ENCODE data around the gene RBM19.

Gene RBM19

GRCh38 chr12:113957627-113958026, 8.5 kb downstream of the RBM19 start:
- in situ Hi-C loops (cut with HindIII; ENCODE audit: low sequenced_read_pairs), result no loop called here

DNA sequence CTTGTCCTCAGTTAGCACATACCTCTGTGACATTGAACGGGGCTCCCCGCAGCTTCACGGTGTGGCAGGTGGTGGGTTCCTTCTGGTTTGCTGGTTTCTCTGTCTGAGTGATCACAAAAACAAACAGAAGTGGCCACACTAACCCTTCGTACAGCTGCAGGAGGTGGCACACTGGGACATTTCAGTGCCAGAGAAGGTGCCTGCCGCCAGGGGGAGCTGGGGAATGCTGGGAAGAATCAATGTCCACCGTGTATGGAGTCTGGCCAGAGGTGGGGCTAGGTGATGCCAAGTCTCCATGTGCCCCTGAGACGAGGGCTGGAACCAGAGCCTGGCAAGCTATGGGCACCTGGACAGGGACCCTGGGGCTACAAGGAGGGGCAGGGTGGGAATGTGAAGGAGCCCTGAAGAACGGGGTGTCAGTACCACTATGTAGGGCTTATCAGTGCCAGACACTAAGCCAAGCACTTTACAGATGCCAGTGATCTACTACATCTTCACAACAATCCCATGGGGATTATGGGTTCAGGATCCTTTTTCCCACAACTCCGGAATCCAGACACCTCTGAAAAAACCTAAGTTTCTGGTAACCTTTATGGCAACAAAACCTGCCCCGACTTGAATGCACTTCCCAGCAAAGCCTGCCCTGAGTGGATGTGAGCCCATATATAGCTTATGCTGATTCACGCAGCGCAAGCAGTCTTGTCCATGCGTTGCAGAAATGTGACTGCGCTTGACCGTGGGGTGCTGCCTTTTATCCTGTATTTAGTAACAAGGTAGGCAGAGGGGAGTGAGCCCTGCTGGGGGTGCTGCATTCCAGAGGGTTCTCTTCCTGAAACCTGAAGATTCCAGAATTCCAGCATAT, 10.8 kb downstream of the RBM19 start:
- in situ Hi-C loops (cut with HindIII; ENCODE audit: low sequenced_read_pairs), result no loop called here

DNA sequence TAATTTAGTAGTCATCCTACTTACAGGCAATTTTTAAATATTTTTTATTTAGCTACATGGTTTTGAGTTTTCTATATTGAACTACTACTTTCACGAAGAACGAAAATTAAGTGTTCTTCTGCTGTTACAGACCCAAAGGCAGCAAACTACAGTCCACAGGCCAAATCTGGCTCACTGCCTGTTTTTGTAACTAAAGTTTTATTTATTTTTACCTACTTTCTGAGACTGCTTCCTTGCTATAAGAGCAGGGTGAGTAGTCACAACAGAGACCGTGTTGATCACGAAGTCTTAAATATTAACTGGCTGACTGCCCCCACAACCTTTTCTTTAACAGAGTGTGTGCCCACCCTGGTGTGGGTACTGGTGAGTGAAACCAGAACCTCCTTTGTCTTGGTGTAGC, 11.6 kb downstream of the RBM19 start:
- in situ Hi-C loops (cut with HindIII; ENCODE audit: low sequenced_read_pairs), result no loop called here

DNA sequence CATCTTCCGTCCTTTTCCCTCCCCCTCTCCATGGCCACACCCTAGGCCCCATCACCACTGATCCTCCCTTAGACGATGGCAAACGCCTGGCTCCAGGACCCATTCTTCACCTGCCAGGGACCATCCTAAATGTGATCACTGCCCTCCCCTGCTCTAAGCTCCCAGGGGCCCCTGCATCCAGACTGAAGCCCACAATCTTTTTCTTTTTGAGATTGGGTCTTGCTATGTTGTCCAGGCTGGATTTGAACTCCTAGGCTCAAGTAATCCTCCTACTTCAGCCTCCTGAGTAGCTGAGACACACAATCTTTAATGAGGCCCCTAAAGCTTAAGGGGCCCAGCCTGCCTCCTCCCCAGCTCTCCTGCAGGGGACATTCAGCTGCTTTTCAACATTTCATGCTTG, 15.3 kb downstream of the RBM19 start:
- in situ Hi-C loops (cut with HindIII; ENCODE audit: low sequenced_read_pairs), result no loop called here

- in situ Hi-C loops (cut with HindIII; ENCODE audit: low sequenced_read_pairs), result no loop called here
These were observed 16.5 kb downstream of the RBM19 start for GRCh38 chr12:113949321-113950305.

DNA sequence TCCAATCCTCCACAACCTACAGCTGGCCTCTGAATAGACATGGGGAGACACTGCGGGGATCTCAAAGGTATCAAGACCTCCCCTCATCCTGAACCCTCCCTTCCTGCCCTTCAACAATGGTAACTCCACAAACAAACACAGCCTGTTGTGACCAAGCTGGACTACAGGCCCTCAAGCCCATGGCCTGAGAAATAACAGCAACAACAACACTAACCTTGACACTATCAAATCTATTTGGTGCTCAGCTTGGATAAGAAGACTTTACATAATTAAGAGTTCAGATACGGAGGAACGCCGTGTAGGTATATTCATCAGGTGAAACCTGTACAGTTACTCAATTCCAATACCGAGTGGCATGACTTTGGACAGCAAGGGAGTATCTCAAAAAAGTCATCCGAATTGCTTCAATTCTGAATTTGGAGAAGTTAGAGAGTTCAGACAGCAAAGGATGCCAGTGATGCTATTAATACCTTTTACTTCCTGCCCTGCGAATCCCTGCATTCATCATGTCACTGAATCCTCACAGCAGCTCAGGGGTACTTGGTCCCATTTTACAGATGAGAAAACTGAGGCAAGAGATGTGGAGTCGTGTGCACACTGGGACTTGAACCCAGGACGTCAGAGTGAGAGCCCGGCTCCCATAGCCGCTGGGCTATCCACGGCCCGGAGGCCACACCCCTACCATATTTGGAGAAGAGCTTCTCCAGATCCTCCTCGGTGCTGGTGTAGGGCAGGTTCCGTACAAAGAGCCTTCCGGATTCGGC, 17.8 kb downstream of the RBM19 start:
- in situ Hi-C loops (cut with HindIII; ENCODE audit: low sequenced_read_pairs), result no loop called here

GRCh38 chr12:113946175-113946574, 19.9 kb downstream of the RBM19 start:
- in situ Hi-C loops (cut with HindIII; ENCODE audit: low sequenced_read_pairs), result no loop called here

DNA sequence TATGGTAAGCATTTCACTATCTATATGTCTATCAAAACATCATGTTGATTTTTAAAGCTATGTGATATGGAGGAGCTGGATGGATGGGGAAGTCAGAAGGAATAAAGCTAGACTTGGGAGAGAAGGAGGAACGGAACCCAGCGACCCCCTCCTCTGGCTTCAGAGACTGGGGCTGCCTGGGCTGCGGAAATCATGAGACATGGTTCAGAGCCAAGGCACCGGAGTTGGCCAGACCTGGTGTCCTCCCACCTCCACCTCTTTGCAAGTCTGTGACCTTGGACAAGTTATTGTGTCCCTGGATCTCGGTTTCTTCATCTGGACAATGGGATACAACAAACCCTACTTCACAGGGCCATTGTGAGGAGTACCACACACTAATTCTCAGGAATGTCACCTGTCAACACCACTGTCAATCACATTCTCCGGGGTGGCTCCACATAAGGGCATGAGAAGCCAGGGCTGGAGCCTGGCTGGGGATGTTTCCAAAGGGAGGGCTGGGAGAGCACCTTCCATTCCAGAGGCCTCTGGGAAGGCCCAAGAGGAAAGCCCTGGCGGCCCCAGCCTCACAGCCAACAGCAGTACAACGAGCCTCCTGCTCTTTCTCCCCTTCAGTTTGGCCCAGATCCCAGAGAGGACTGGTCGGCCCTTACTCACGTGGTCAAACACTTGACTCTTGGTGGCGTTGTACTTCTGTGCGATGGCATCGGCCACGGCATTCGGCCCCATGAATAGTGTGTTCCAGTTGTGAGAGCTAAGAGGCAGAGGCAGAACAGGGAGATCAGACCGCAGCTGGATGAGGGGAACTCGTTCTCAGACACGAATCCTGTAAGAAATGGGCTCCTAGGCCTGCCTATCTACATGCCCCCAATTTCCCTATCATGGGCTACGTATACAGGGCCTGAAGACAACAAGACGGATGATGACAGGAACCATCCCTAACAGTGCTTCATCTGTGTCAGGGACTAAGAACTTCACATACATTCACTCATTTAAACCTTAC, 20.7 kb downstream of the RBM19 start:
- in situ Hi-C loops (cut with HindIII; ENCODE audit: low sequenced_read_pairs), result no loop called here

DNA sequence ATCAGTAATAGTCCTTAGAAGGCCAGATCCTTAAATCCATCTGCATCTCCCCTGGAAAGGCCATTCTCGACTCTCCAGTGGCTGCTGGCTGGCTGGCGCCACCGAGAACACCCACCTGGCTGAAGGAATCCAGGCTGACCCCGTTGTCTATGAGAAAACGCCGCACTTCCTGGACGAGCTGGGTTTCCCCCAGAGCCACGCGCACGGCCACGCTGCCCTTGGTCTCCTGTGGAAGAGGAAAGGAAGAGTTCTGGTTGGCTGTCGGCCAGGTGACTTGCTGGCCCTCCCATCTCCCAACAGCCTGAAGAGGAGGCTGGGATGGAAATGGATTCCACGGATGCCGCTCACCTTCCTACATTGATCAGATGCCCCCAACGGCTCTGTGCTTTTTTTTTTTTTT, 23.9 kb downstream of the RBM19 start:
- in situ Hi-C loops (cut with HindIII; ENCODE audit: low sequenced_read_pairs), result no loop called here

GRCh38 chr12:113941208-113941486, 25.0 kb downstream of the RBM19 start:
- in situ Hi-C loops (cut with HindIII; ENCODE audit: low sequenced_read_pairs), result no loop called here

DNA sequence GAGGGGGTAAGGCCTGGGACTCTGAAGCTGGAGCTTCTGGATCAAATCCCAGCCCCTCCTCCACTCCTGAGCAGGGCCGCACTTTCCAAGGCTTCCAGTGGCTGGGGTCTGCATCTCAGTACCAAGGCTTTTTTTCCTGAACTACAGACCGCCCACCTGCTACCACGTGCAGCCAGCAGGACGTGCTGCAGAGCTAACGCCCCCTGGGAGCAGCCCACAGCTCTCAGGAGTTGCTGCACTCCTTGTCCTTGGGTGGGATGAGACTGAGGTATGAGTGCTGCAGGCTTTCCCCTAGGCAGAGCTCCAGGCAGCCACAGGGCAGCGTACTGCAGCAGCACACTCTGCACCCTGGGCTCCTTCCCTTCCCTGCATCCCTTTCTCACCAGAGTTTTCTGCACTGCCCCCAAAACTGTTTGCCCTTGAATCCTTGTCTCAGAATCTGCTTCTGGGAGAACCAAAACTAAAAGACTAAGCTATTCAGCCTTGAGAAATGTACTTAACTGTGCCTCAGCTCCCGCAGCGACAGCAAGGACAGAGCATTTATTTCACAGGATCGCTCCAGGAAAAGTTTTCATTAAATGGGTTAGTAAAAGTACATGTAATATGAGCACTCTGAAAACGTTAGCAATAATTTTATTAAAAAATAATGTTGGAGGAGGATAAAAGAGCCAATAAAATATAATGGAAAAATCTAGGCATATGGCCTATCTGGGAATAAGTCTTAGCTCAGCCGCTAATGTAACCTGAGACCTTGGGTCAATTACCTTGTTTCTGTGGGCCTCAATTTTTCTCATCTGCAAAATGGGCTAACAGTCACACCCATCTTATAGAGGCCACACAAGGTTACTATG, 25.5 kb downstream of the RBM19 start:
- in situ Hi-C loops (cut with HindIII; ENCODE audit: low sequenced_read_pairs), result no loop called here

DNA sequence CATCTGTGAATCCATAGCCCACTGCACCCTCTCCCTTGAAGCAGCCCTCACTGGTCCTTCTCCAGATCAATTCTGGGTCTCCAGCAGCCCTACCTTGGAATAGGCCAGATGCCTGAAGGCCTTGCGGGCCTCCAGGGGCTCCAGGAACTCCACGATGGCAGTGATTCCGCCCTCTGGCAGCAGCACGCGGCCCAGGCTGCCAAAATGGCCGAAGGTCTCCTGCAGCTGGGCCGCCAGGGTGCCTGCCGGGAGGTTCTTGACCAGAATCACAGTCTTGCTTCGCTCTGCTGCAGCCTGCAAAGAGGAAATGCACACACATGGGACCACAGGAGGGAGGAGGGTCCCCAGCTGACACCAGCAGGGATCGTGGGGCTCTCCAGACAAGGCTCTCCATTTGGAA, 26.3 kb downstream of the RBM19 start:
- in situ Hi-C loops (cut with HindIII; ENCODE audit: low sequenced_read_pairs), result loop anchor here (10.0 kb wide), 1 partner anchor 465 kb away; the partner anchor contains the start of gene LHX5

DNA sequence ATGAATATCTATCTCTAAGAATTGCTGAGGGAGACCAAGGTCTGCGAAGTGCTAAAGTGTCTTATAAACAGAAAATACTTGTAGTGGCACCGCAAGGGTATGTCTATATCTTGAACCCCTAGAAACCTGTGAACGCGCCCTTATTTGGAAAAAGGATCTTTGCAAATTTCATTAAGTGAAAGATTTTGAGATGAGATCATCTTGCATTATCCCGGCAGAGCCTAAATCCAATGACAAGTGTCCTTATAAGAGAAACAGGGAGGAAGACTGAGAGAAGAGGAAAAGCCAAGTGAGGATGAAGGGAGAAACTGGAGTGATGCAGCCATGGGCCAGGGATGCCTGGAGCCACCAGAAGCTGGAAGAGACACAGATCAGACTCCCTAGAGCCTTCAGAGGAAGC, 27.7 kb downstream of the RBM19 start:
- in situ Hi-C loops (cut with HindIII; ENCODE audit: low sequenced_read_pairs), result loop anchor here (10.0 kb wide), 1 partner anchor 464 kb away; the partner anchor contains the start of gene LHX5

DNA sequence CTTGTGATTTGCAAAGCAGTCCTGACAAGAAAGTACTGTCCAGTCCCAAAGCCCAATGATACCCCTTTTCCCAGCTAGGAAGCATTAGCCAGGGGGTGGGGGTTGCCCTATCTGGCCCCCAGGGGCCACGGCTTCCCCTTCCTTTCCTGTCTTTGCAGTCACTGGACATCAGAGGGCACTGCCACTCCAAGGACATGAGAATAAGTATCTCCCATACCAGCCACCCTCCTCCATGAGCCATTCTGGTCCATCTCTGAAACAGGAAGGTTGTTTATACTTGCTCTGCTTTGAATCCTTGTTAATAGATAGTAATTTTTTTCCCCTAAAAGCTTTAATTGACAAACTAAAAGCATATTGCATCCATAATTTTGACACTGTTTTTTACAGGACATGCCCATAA, 29.7 kb downstream of the RBM19 start:
- in situ Hi-C loops (cut with HindIII; ENCODE audit: low sequenced_read_pairs), result loop anchor here (10.0 kb wide), 1 partner anchor 462 kb away; the partner anchor contains the start of gene LHX5

DNA sequence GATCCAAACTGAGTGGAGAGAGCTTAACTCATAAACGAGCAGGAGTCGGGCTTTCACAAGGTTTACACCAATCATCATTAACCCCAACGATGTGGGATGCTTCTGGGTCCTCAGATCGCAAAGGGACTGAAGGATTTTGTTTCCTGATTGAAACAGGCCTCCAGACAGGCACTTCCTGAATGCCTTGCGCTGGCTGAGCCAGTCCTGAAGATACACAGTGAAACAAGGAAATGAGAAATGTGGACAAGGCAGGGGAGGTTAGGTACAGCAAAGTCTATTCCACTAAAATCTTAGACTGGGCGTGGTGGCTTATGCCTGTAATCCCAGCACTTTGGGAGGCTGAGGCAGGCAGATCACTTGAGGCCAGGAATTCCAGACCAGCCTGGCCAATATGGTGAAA, 30.7 kb downstream of the RBM19 start:
- in situ Hi-C loops (cut with HindIII; ENCODE audit: low sequenced_read_pairs), result loop anchor here (10.0 kb wide), 1 partner anchor 461 kb away; the partner anchor contains the start of gene LHX5

DNA sequence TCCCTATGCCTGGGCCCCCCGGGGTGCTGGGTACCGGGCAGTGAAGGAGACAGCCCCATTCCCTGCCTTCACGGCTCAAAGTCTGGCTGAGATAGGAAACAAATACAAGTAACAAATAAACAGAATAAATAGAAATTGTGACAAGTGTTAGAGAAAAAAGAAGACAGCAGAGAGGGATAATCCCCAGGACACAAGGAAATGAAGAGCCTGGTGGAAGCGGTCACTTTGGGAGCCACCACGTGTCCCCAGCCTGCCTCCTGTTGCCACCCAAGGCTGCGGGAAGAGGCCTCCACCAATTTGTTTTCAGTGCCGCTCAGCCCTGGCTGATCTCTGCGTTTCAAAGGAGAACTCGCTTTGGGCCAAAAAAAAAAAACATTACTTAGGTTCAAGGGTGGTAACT, 31.2 kb downstream of the RBM19 start:
- in situ Hi-C loops (cut with HindIII; ENCODE audit: low sequenced_read_pairs), result loop anchor here (10.0 kb wide), 1 partner anchor 460 kb away; the partner anchor contains the start of gene LHX5

- in situ Hi-C loops (cut with HindIII; ENCODE audit: low sequenced_read_pairs), result loop anchor here (10.0 kb wide), 1 partner anchor 459 kb away; the partner anchor contains the start of gene LHX5
These were observed 31.9 kb downstream of the RBM19 start for GRCh38 chr12:113934060-113934814.

Data from endothelial cell of hepatic sinusoid (primary cell).